DOHH2 (cell line): ENCODE measurements around the gene FAM217B.

Experiments
- EZH2phosphoT487 ChIP-seq: fragments of 200-600 bp; sonication (generic); IDR thresholded peaks from 2 replicates; pipeline ENCODE4 v1.6.1; 2017; ENCODE audit warnings: borderline replicate concordance, mild to moderate bottlenecking, antibody characterized with exemption, low read length, moderate library complexity, mixed read lengths
- TF ChIP-seq, protein P1 (sequence below): fragments of 200-600 bp; sonication (generic); IDR thresholded peaks from one replicate; pipeline ENCODE4 v1.5.1; 2014; ENCODE audit warnings: antibody characterized with exemption, mild to moderate bottlenecking, low read depth, low read length; ENCODE audit not compliant: poor library complexity, severe bottlenecking

DNA sequence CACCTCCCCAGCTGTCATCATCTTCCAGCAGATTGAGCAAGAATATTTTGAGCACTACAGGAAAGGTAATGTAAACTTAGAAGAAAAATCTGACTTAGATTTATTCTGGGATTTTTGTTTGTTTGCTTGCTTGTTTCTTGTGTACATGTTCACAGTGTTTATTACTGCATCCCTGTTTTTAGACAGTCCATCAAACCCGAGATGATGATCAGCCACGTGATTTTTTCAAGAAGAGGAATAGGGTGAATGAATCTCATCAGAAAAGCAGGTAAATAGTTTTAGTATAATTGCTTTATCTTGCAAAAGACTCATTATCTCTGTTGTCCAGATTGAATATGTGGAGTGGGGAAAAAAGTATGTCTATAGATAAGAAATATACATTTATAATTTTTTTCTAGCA, 2.1 kb downstream of the FAM217B start:
- TF ChIP-seq, protein P1, sequence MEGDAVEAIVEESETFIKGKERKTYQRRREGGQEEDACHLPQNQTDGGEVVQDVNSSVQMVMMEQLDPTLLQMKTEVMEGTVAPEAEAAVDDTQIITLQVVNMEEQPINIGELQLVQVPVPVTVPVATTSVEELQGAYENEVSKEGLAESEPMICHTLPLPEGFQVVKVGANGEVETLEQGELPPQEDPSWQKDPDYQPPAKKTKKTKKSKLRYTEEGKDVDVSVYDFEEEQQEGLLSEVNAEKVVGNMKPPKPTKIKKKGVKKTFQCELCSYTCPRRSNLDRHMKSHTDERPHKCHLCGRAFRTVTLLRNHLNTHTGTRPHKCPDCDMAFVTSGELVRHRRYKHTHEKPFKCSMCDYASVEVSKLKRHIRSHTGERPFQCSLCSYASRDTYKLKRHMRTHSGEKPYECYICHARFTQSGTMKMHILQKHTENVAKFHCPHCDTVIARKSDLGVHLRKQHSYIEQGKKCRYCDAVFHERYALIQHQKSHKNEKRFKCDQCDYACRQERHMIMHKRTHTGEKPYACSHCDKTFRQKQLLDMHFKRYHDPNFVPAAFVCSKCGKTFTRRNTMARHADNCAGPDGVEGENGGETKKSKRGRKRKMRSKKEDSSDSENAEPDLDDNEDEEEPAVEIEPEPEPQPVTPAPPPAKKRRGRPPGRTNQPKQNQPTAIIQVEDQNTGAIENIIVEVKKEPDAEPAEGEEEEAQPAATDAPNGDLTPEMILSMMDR, result no peak
- TF ChIP-seq EZH2phosphoT487, result no peak
